Activated CD8-positive, alpha-beta memory T cell treated with anti-CD3 and anti-CD28 coated beads for 1 hour (primary cell): ENCODE results near the gene PKHD1.

Experiments used
- DNase-seq, 2 donors: peaks; one replicate each; pipeline ENCODE4 v3.0.0-alpha.2; 2020; ENCODE audit warnings: low read depth in 1 of 2; ENCODE audit errors: extremely low read depth in 1 of 2

PKHD1 gene

GRCh38 chr6:52104979-52105378, 17.6 kb upstream of the PKHD1 start:
- no peak for DNase-seq

GRCh38 chr6:52103623-52104022, 16.2 kb upstream of the PKHD1 start:
- no peak for DNase-seq

- no peak for DNase-seq
Observed at GRCh38 chr6:52102405-52102804, 15.0 kb upstream of the PKHD1 start.

- DNase-seq: no peak
Observed at GRCh38 chr6:52098721-52099120, 11.3 kb upstream of the PKHD1 start.

- no peak for DNase-seq
Observed at GRCh38 chr6:52089758-52090348, 2.4 kb upstream of the PKHD1 start.

- no peak for DNase-seq
Observed at GRCh38 chr6:52086741-52087140, 672 bp downstream of the PKHD1 start.

GRCh38 chr6:52081237-52081636, 6.2 kb downstream of the PKHD1 start:
- DNase-seq: no peak

GRCh38 chr6:52077961-52078625, 9.3 kb downstream of the PKHD1 start:
- DNase-seq: no peak

GRCh38 chr6:52077180-52077884, 10.1 kb downstream of the PKHD1 start:
- DNase-seq: no peak

GRCh38 chr6:52076791-52077179, 10.6 kb downstream of the PKHD1 start:
- no peak for DNase-seq

GRCh38 chr6:52074716-52075115, 12.7 kb downstream of the PKHD1 start:
- DNase-seq: no peak

- no peak for DNase-seq
Observed at GRCh38 chr6:52074155-52074554, 13.3 kb downstream of the PKHD1 start.

GRCh38 chr6:52065621-52066020, 21.8 kb downstream of the PKHD1 start:
- DNase-seq: no peak

- DNase-seq: peak in 1 of 2 donors; percentile 36
Observed at GRCh38 chr6:52063584-52064344, 23.6 kb downstream of the PKHD1 start.

- DNase-seq: no peak
Observed at GRCh38 chr6:52061481-52061880, 25.9 kb downstream of the PKHD1 start.

- DNase-seq: no peak
Observed at GRCh38 chr6:52059821-52060220, 27.6 kb downstream of the PKHD1 start.

GRCh38 chr6:52055451-52055850, 32.0 kb downstream of the PKHD1 start:
- no peak for DNase-seq

GRCh38 chr6:52053038-52053695, 34.2 kb downstream of the PKHD1 start:
- no peak for DNase-seq

GRCh38 chr6:52050051-52050405, 37.4 kb downstream of the PKHD1 start:
- DNase-seq: no peak

GRCh38 chr6:52049252-52050050, 38.0 kb downstream of the PKHD1 start:
- DNase-seq: no peak
